Karpas-422 (cell line): ENCODE measurements around the gene SLC13A4. TPM values are rescaled to one million over a fixed set of nuclear protein-coding genes. Genes with fewer than 3 reads are reported as not detected.

ENCODE experiments used
- DNase-seq: peaks from one replicate; pipeline ENCODE4 v3.0.0-alpha.2; 2015
- H2AFZ ChIP-seq: fragments of 200-600 bp; sonication (generic); 2 replicates; pipeline ENCODE4 v1.6.1; 2014; ENCODE audit warnings: antibody characterized with exemption, low read length, mixed read lengths
- H3K27ac ChIP-seq: fragments of 200-600 bp; sonication (generic); 2 replicates; pipeline ENCODE4 v1.5.1; 2014; ENCODE audit warnings: mild to moderate bottlenecking, low read length, moderate library complexity
- H3K27me3 ChIP-seq: fragments of 200-600 bp; sonication (generic); 2 replicates; pipeline ENCODE4 v1.6.1; 2014; ENCODE audit warnings: low read length, mixed read lengths
- H3K36me3 ChIP-seq: fragments of 200-600 bp; sonication (generic); 2 replicates; pipeline ENCODE4 v1.6.1; 2014; ENCODE audit warnings: low read length, mixed read lengths; ENCODE audit not compliant: insufficient read depth
- H3K4me1 ChIP-seq: fragments of 200-600 bp; sonication (generic); 2 replicates; pipeline ENCODE4 v1.6.1; 2014; ENCODE audit warnings: mild to moderate bottlenecking, low read length, mixed read lengths
- H3K4me2 ChIP-seq: fragments of 200-600 bp; sonication (generic); 2 replicates; pipeline ENCODE4 v1.6.1; 2014; ENCODE audit warnings: low read length, low read depth, mild to moderate bottlenecking; ENCODE audit not compliant: poor library complexity, severe bottlenecking
- H3K4me3 ChIP-seq: fragments of 200-600 bp; sonication (generic); 2 replicates; pipeline ENCODE4 v1.5.1; 2014; ENCODE audit warnings: mild to moderate bottlenecking, antibody characterized with exemption, low read length, mixed read lengths
- H3K79me2 ChIP-seq: fragments of 200-600 bp; sonication (generic); 2 replicates; pipeline ENCODE4 v1.6.1; 2014; ENCODE audit warnings: mild to moderate bottlenecking, low read length, mixed read lengths
- H3K9ac ChIP-seq: fragments of 200-600 bp; sonication (generic); 2 replicates; pipeline ENCODE4 v1.6.0; 2014; ENCODE audit warnings: low read length
- H3K9me2 ChIP-seq: fragments of 200-600 bp; sonication (generic), shearing (Covaris generic); replicated peaks from 2 replicates; pipeline ENCODE4 v1.6.0; 2014; ENCODE audit warnings: mild to moderate bottlenecking, low read length, moderate library complexity; ENCODE audit not compliant: insufficient read depth
- H3K9me3 ChIP-seq: fragments of 300-700, 200-600 bp; sonication (generic); 2 replicates; pipeline ENCODE4 v1.6.1; 2014; ENCODE audit warnings: low read length, mixed read lengths
- H4K20me1 ChIP-seq: fragments of 200-600 bp; sonication (generic); 2 replicates; pipeline ENCODE4 v1.6.1; 2014; ENCODE audit warnings: mild to moderate bottlenecking, antibody characterized with exemption, low read length, low read depth; ENCODE audit not compliant: insufficient read depth
- small RNA-seq: library from RNA; depleted of rRNA; stranded (forward); fragments of <200 nt; gene quantifications from one replicate; pipeline ENCODE3, GENCODE V24; 2014
- total RNA-seq: library from RNA; depleted of rRNA; stranded (reverse); fragments of >200 nt; shearing (Covaris generic); gene quantifications from 2 replicates; pipeline ENCODE4 v1.2.3, GENCODE V29; 2014; ENCODE audit warnings: low replicate concordance; rRNA removed

The SLC13A4 gene
- total RNA-seq, 1 experiment from 2014 or later: not detected

DNA sequence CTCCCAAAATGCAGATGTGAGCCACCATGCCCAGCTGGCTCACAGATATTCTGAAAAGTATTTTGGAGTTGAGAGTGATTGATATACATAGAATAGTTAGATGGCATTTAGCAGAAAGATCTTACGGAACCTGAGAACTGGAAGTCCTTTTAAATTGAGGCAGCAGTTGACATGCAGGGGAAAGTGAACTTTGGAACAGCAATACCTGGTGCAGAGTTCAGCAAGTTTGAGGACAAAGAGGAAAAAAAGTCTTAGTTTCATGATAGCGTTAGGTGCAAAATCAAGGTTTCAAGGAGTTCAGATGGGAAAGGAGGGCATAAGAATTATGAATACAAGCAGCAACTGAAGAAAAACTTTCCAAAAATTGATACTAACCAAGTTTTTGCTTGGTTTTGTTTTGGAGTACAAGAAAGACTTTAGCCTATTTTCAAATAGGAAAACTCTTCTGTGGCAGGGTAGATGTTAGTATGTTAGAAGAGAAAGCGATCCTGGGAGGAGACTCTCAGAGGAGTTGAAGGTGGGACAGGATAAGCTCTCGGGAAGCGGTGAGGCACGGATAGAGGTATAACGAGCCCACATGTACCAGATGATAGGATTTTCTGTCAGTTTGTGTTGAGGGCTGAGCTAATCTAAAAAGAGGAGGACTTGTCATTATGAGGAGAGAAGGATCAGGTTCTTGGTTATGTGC lies 93.7 kb downstream of the SLC13A4 start:
- DNase-seq: no peak
- Histone ChIP-seq H2AFZ (no peak overlapping the region), H3K9ac (no peak overlapping the region), H3K79me2 (peaks cover 9% of the 10 kb centered on the region; the same call in 1 of the 2 replicates), H3K9me3 (no peaks in the 10 kb centered on the region), H3K4me3 (no peak overlapping the region), H4K20me1 (no peaks in the 10 kb centered on the region), H3K36me3 (peaks cover 63% of the 10 kb centered on the region), H3K27me3 (no peaks in the 10 kb centered on the region), H3K4me2 (no peak overlapping the region), H3K27ac (no peak overlapping the region), H3K9me2 (no peaks in the 10 kb centered on the region), H3K4me1 (no peaks in the 10 kb centered on the region)

Small RNA genes lying within 50 kb of the gene (small RNA-seq; reads per million reads assigned to genes)
- gene RNU6-1154P: not detected

Other genes with a start within 250 kb of the SLC13A4 start
- gene CNOT4, start 218.1 kb downstream of the SLC13A4 start, total RNA-seq: 19.0 and 25.9 TPM in 2 replicates
- gene NUP205, start 170.3 kb downstream of the SLC13A4 start, total RNA-seq: 40.3 and 75.7 TPM in 2 replicates
- 12.5 and 30.4 TPM in 2 replicates for gene STMP1, start 65.7 kb downstream of the SLC13A4 start, total RNA-seq
- not detected in 2 replicates for gene FAM180A, start 20.6 kb upstream of the SLC13A4 start, total RNA-seq
- gene MTPN, start 249.2 kb upstream of the SLC13A4 start, total RNA-seq: 60.5 and 140 TPM in 2 replicates